Activated naive CD4-positive, alpha-beta T cell treated with Interleukin-2 at 50 U/mL for 16 hours (primary cell): ENCODE results near the gene PCOLCE2.

Experiments used
- DNase-seq: peaks from one replicate; pipeline ENCODE4 v3.0.0-alpha.2; 2020

PCOLCE2 gene

GRCh38 chr3:142808103-142808917 is 80.6 kb downstream of the PCOLCE2 start:
- DNase-seq = no peak

- DNase-seq = no peak
These were observed 86.0 kb downstream of the PCOLCE2 start for GRCh38 chr3:142802891-142803290.

- no peak for DNase-seq
These were observed 87.1 kb downstream of the PCOLCE2 start for GRCh38 chr3:142801746-142802145.

GRCh38 chr3:142796823-142797222 is 92.1 kb downstream of the PCOLCE2 start:
- no peak for DNase-seq

- no peak for DNase-seq
These were observed 93.6 kb downstream of the PCOLCE2 start for GRCh38 chr3:142795332-142795731.

- DNase-seq = no peak
These were observed 94.4 kb downstream of the PCOLCE2 start for GRCh38 chr3:142794508-142794907.

- no peak for DNase-seq
These were observed 101.2 kb downstream of the PCOLCE2 start for GRCh38 chr3:142787719-142788118.

- no peak for DNase-seq
These were observed 102.9 kb downstream of the PCOLCE2 start for GRCh38 chr3:142785996-142786395.

- DNase-seq = no peak
These were observed 104.7 kb downstream of the PCOLCE2 start for GRCh38 chr3:142784228-142784627.

GRCh38 chr3:142782616-142783015 is 106.3 kb downstream of the PCOLCE2 start:
- no peak for DNase-seq

- no peak for DNase-seq
These were observed 109.3 kb downstream of the PCOLCE2 start for GRCh38 chr3:142779591-142779990.

- DNase-seq = no peak
These were observed 110.3 kb downstream of the PCOLCE2 start for GRCh38 chr3:142778541-142778940.

- DNase-seq = no peak
These were observed 111.0 kb downstream of the PCOLCE2 start for GRCh38 chr3:142777927-142778326.

- no peak for DNase-seq
These were observed 120.5 kb downstream of the PCOLCE2 start for GRCh38 chr3:142768338-142768737.
